Measurements from ENCODE around the gene MAPK8.

- no peak for TF ChIP-seq POLR2A (IDR thresholded peaks at IDR 0.05)
- TF ChIP-seq CTCF (IDR thresholded peaks at IDR 0.05) = no peak
- TF ChIP-seq EP300 (IDR thresholded peaks at IDR 0.05) = no peak
Observed at GRCh38 chr10:48469516-48470020, 163.1 kb downstream of the MAPK8 start.
